Astrocyte (in vitro differentiated cells and primary cell): Measurements from ENCODE around the gene DOCK10.

Experiments
- EZH2 ChIP-seq: IDR thresholded peaks from 2 replicates; pipeline ENCODE4 v1.6.1; 2012; ENCODE audit warnings: mild to moderate bottlenecking, low read length, inconsistent platforms; ENCODE audit not compliant: insufficient read depth
- TF ChIP-seq, protein P1 (sequence below): IDR thresholded peaks from 2 replicates; pipeline ENCODE4 v1.5.1; 2011; ENCODE audit warnings: low read depth, mild to moderate bottlenecking, inconsistent platforms, low read length, moderate library complexity; ENCODE audit not compliant: insufficient read depth

DNA sequence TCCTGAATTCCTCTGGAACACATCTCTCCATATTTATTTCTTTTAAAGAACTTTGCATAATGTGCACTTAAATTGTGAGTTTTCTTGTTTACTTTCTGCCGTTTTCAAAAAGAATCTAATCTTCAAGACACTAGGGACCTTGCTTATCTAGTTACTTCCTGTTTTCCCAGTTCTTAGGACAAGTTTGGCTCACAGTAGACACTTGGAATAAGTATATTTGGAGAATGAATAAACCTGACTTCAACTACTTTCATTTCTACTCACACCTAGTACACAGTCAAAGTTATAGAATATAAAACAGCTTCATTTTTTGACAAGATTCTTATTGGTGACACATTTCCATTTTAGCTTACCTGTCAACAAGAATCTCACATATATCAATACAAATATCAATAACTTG lies 170.5 kb downstream of the DOCK10 start:
- TF ChIP-seq, protein P1, sequence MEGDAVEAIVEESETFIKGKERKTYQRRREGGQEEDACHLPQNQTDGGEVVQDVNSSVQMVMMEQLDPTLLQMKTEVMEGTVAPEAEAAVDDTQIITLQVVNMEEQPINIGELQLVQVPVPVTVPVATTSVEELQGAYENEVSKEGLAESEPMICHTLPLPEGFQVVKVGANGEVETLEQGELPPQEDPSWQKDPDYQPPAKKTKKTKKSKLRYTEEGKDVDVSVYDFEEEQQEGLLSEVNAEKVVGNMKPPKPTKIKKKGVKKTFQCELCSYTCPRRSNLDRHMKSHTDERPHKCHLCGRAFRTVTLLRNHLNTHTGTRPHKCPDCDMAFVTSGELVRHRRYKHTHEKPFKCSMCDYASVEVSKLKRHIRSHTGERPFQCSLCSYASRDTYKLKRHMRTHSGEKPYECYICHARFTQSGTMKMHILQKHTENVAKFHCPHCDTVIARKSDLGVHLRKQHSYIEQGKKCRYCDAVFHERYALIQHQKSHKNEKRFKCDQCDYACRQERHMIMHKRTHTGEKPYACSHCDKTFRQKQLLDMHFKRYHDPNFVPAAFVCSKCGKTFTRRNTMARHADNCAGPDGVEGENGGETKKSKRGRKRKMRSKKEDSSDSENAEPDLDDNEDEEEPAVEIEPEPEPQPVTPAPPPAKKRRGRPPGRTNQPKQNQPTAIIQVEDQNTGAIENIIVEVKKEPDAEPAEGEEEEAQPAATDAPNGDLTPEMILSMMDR = no peak
- TF ChIP-seq EZH2 = no peak
